Measurements from ENCODE around the gene SKI.

Gene SKI

DNA sequence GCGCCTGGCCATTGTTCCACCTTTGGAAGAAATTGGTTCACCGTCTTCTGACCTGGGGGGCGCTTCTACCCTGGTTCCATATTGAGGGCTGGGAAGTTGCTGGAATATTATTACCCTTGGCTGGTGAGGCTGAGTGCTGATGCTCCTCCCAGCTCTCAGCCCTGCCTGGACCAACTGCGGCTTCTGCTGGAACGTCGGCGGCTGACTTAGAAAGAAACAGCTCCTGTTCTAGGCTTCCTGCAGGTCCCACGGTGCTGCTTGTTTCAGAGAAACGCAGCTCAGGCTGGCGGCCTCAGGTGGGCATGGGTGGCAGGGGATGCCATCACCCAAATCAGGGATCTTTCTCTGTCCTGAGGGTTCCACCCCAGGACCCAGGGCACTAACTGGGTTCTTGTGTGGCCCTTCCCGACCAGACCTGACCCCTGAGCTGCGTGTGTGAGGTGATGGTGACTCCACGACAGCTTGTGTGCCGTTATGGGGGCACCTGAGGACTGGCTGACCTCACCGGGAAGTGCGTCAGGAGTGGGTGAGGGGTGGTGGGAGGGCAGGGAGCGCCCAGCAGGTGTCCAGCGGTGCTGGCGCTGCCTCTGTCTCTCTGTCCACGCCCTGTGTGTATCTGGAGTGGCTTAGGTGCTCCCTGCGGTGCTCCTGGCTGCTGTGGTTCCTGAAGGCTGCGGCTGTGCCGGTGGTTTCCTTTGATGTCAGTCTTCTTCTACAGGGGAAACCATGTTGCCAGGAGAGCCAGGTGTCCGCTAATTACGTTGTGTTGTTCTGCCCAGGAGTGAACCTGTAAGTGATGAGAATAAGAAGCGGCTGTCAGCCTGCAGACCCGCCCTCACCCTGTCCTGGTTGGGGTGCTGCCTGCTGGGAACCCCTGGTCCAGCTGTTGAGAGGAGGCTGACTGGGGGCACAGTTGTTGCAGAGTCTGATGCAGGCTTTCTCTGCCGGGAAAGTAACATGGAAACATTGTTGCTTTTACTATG, 8.9 kb downstream of the SKI start:
- Histone ChIP-seq H3F3A (ENCODE audit: insufficient read depth, low read length) (no peaks in the 10 kb centered on the region), H3K9ac (ENCODE audit: low read length) (no peak overlapping the region), H3K79me2 (ENCODE audit: insufficient read depth, low read length) (no peaks in the 10 kb centered on the region), H3K4me1 (ENCODE audit: insufficient read depth, low read length, severe bottlenecking) (no peaks in the 10 kb centered on the region), H4K20me1 (ENCODE audit: insufficient read depth, low read length) (no peaks in the 10 kb centered on the region), H3K36me3 (ENCODE audit: insufficient read depth, low read length) (no peaks in the 10 kb centered on the region), H3K27me3 (ENCODE audit: insufficient read depth, low read length) (peaks cover 4% of the 10 kb centered on the region; the same call in 1 of the 2 replicates), H3K4me2 (ENCODE audit: low read length) (no peak overlapping the region), H3K9me3 (ENCODE audit: low read length) (no peaks in the 10 kb centered on the region), H2AFZ (ENCODE audit: low read length) (no peak overlapping the region), H3K4me3 (ENCODE audit: low read depth, low read length, poor library complexity, severe bottlenecking) (no peak overlapping the region), H3K27ac (ENCODE audit: low read depth, low read length, poor library complexity, severe bottlenecking) (no peak overlapping the region), H3K9me2 (ENCODE audit: low read depth, low read length) (no peaks in the 10 kb centered on the region)
- TF ChIP-seq, protein P1, sequence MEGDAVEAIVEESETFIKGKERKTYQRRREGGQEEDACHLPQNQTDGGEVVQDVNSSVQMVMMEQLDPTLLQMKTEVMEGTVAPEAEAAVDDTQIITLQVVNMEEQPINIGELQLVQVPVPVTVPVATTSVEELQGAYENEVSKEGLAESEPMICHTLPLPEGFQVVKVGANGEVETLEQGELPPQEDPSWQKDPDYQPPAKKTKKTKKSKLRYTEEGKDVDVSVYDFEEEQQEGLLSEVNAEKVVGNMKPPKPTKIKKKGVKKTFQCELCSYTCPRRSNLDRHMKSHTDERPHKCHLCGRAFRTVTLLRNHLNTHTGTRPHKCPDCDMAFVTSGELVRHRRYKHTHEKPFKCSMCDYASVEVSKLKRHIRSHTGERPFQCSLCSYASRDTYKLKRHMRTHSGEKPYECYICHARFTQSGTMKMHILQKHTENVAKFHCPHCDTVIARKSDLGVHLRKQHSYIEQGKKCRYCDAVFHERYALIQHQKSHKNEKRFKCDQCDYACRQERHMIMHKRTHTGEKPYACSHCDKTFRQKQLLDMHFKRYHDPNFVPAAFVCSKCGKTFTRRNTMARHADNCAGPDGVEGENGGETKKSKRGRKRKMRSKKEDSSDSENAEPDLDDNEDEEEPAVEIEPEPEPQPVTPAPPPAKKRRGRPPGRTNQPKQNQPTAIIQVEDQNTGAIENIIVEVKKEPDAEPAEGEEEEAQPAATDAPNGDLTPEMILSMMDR (IDR thresholded peaks at IDR 0.05; ENCODE audit: low read length), result no peak
- TF ChIP-seq EZH2 (IDR thresholded peaks at IDR 0.05; ENCODE audit: borderline replicate concordance, low read length), result no peak

DNA sequence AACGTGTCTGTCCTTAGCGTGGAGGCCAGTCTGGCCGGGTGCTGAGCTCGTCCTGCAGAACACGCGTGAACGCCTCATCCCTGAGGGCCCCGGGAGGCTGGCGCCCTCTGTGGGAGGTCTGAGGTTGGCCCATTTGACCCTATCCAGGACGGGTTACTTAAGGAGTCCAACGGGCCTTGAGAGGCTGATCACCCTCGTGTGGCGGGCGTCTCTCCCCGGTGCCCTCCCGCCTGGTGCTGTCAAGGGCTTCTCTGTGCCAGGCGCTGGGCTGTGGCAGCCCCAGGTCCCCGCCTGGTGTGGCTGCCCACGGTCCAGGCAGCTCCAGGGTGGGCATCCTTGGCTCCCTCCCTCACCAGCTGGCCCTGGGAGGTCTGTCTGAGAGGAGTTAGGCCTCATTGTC, 9.7 kb downstream of the SKI start:
- H3K27ac ChIP-seq (ENCODE audit: low read depth, low read length, poor library complexity, severe bottlenecking), result no peak overlapping the region
- no peaks in the 10 kb centered on the region for H3F3A ChIP-seq (ENCODE audit: insufficient read depth, low read length)
- TF ChIP-seq, protein P1 (IDR thresholded peaks at IDR 0.05; ENCODE audit: low read length), result no peak; the same call in 1 of the 2 replicates
- no peak for TF ChIP-seq EZH2 (IDR thresholded peaks at IDR 0.05; ENCODE audit: borderline replicate concordance, low read length)
- H3K27me3 ChIP-seq (ENCODE audit: insufficient read depth, low read length), result peaks cover 6% of the 10 kb centered on the region; the same call in 1 of the 2 replicates
- H4K20me1 ChIP-seq (ENCODE audit: insufficient read depth, low read length), result no peaks in the 10 kb centered on the region
- no peaks in the 10 kb centered on the region for H3K9me2 ChIP-seq (ENCODE audit: low read depth, low read length)
- H3K79me2 ChIP-seq (ENCODE audit: insufficient read depth, low read length), result no peaks in the 10 kb centered on the region
- H3K36me3 ChIP-seq (ENCODE audit: insufficient read depth, low read length), result no peaks in the 10 kb centered on the region
- no peaks in the 10 kb centered on the region for H3K4me1 ChIP-seq (ENCODE audit: insufficient read depth, low read length, severe bottlenecking)
- no peak overlapping the region for H3K9ac ChIP-seq (ENCODE audit: low read length)
- no peak overlapping the region for H2AFZ ChIP-seq (ENCODE audit: low read length)
- no peak overlapping the region for H3K4me3 ChIP-seq (ENCODE audit: low read depth, low read length, poor library complexity, severe bottlenecking)
- H3K4me2 ChIP-seq (ENCODE audit: low read length), result no peak overlapping the region
- no peaks in the 10 kb centered on the region for H3K9me3 ChIP-seq (ENCODE audit: low read length)

DNA sequence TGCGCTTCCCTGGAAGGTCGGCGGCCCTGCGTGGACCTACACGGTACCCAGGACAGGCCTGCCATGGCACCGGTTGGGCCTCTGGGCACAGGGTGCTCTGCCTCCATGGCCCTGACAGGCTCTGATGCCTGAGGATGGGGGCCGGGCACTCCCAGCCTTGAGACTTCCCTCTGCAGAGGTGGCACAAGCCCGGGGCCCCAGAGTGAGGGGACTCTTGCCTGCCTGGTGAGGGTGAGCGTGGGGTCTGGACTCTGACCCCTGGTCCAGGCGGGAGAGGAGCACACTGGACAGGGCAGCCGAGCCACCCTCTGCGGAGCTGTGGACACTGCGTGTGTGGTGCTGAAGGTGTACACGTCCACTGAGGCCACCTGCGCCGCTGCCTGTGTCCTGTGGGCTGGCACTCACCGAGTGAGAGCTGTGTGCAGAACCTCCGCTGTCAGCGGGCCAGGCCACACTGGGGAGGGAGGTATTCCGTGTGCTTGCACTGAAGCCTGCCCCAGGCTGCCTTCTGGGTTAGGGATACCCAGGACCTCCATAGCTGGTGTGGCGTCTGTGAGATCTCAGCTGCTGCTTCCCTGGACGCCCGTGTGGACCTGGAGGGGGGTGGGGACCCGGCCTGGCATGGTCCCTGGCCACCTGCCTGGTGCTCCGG, 10.4 kb downstream of the SKI start:
- H4K20me1 ChIP-seq (ENCODE audit: insufficient read depth, low read length), result no peaks in the 10 kb centered on the region
- H3K9me2 ChIP-seq (ENCODE audit: low read depth, low read length), result no peaks in the 10 kb centered on the region
- H3K36me3 ChIP-seq (ENCODE audit: insufficient read depth, low read length), result no peaks in the 10 kb centered on the region
- H3K9ac ChIP-seq (ENCODE audit: low read length), result no peak overlapping the region
- TF ChIP-seq EZH2 (IDR thresholded peaks at IDR 0.05; ENCODE audit: borderline replicate concordance, low read length), result no peak
- TF ChIP-seq, protein P1 (IDR thresholded peaks at IDR 0.05; ENCODE audit: low read length), result no peak
- H2AFZ ChIP-seq (ENCODE audit: low read length), result no peak overlapping the region
- no peaks in the 10 kb centered on the region for H3F3A ChIP-seq (ENCODE audit: insufficient read depth, low read length)
- no peaks in the 10 kb centered on the region for H3K79me2 ChIP-seq (ENCODE audit: insufficient read depth, low read length)
- peaks cover 11% of the 10 kb centered on the region for H3K27me3 ChIP-seq (ENCODE audit: insufficient read depth, low read length)
- H3K9me3 ChIP-seq (ENCODE audit: low read length), result no peaks in the 10 kb centered on the region
- no peak overlapping the region for H3K4me2 ChIP-seq (ENCODE audit: low read length)
- H3K4me1 ChIP-seq (ENCODE audit: insufficient read depth, low read length, severe bottlenecking), result no peaks in the 10 kb centered on the region
- no peak overlapping the region for H3K4me3 ChIP-seq (ENCODE audit: low read depth, low read length, poor library complexity, severe bottlenecking)
- H3K27ac ChIP-seq (ENCODE audit: low read depth, low read length, poor library complexity, severe bottlenecking), result no peak overlapping the region

Measured in OCI-LY1 (cell line).